ENCODE results near the gene RSPH6A. TPM values are rescaled to one million over a fixed set of nuclear protein-coding genes. Genes with fewer than 3 reads are reported as not detected.

The RSPH6A gene
- total and polyA plus RNA-seq, 2 of the 13 experiments (the other 11 are each of a cell fraction or from before 2014, with no cell fraction given): 0.07 TPM; not detected in 1

DNA sequence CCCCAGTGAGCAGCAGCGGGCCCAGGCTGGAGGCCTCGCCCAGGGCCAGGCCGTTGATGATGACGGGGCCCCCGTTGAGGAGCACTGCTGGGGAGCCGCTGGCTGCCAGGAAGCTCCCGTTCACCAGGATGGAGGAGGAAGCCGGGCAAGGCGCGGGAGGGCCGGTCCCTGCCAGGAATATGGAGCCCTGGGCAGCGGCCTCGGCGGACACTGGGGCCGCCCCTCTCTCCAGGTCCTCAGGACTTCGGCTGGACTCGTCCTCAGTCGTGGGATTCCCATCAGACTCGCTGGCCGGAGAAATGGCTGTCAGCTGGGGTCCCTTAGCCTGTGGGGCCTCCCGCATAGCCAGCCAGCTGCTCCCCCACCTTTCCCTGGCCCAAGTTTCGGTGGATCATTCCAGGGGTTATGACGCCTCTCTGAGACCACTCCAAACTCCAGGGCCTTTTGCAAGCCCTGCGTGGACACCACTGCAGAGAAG is 48.2 kb downstream of the RSPH6A start (continued):
- TF ChIP-seq, protein P1, sequence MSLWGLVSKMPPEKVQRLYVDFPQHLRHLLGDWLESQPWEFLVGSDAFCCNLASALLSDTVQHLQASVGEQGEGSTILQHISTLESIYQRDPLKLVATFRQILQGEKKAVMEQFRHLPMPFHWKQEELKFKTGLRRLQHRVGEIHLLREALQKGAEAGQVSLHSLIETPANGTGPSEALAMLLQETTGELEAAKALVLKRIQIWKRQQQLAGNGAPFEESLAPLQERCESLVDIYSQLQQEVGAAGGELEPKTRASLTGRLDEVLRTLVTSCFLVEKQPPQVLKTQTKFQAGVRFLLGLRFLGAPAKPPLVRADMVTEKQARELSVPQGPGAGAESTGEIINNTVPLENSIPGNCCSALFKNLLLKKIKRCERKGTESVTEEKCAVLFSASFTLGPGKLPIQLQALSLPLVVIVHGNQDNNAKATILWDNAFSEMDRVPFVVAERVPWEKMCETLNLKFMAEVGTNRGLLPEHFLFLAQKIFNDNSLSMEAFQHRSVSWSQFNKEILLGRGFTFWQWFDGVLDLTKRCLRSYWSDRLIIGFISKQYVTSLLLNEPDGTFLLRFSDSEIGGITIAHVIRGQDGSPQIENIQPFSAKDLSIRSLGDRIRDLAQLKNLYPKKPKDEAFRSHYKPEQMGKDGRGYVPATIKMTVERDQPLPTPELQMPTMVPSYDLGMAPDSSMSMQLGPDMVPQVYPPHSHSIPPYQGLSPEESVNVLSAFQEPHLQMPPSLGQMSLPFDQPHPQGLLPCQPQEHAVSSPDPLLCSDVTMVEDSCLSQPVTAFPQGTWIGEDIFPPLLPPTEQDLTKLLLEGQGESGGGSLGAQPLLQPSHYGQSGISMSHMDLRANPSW (CRISPR knock-in tag; IDR thresholded peaks at IDR 0.05; ENCODE audit: borderline replicate concordance): no peak
- TF ChIP-seq SAFB2 (CRISPR knock-in tag; IDR thresholded peaks at IDR 0.05; ENCODE audit: borderline replicate concordance, low read depth): no peak
- TF ChIP-seq, protein P2, sequence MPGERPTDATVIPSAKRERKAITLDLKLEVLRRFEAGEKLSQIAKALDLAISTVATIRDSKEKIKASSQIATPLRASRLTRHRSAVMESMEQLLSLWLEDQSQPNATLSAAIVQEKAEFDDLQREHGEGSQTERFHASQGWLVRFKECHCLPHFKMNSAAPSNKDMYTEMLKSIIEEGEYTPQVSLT (CRISPR knock-in tag; IDR thresholded peaks at IDR 0.05; ENCODE audit: borderline replicate concordance, low read depth): no peak
- TF ChIP-seq, protein P3, sequence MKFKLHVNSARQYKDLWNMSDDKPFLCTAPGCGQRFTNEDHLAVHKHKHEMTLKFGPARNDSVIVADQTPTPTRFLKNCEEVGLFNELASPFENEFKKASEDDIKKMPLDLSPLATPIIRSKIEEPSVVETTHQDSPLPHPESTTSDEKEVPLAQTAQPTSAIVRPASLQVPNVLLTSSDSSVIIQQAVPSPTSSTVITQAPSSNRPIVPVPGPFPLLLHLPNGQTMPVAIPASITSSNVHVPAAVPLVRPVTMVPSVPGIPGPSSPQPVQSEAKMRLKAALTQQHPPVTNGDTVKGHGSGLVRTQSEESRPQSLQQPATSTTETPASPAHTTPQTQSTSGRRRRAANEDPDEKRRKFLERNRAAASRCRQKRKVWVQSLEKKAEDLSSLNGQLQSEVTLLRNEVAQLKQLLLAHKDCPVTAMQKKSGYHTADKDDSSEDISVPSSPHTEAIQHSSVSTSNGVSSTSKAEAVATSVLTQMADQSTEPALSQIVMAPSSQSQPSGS (CRISPR knock-in tag; IDR thresholded peaks at IDR 0.05): no peak
- TF ChIP-seq MZF1 (CRISPR knock-in tag; IDR thresholded peaks at IDR 0.05; ENCODE audit: borderline replicate concordance): no peak
- TF ChIP-seq SSRP1 (CRISPR knock-in tag; IDR thresholded peaks at IDR 0.05): no peak
- TF ChIP-seq ZNF572 (CRISPR knock-in tag; IDR thresholded peaks at IDR 0.05): no peak
- TF ChIP-seq ZNF530 (CRISPR knock-in tag; IDR thresholded peaks at IDR 0.05; ENCODE audit: low read depth): no peak
- TF ChIP-seq ZNF678 (CRISPR knock-in tag; IDR thresholded peaks at IDR 0.05): 0 out of 2 replicates have a peak, but pooled peaks have one; percentile 44

All from HepG2 (cell line).